ENCODE results near the gene USP15.

USP15 gene

GRCh38 chr12:62221107-62221506 lies 39.1 kb upstream of the USP15 start:
- DNase-seq, result no peak
- no peaks in the 10 kb centered on the region for H3K27me3 ChIP-seq (replicated peaks in 2 of 5; ENCODE audit: control insufficient read depth in 4 of 5, insufficient read depth in 5 of 5, low read length in 4 of 5)
- H3K9me3 ChIP-seq (ENCODE audit: control extremely low read depth in 1 of 5, control insufficient read depth in 4 of 5, insufficient read depth in 2 of 5, low read depth in 1 of 5, low read length in 4 of 5), result no peaks in the 10 kb centered on the region
- no peak overlapping the region for H3K4me3 ChIP-seq (ENCODE audit: control insufficient read depth in 1 of 7, extremely low read depth in 1 of 7, insufficient read depth in 4 of 7, low read depth in 2 of 7, low read length in 6 of 7)
- ChIA-PET POLR2A (no interaction called here), CTCF (interaction anchor here (1.2 kb wide), 1 partner anchor 10 kb away, joined by 3 read pairs; no protein-coding TSS in a partner anchor)
- H3K27ac ChIP-seq (ENCODE audit: insufficient read depth in 1 of 2, low read depth in 1 of 2, low read length in 2 of 2, poor library complexity in 1 of 2, severe bottlenecking in 2 of 2), result no peak overlapping the region
- H3K36me3 ChIP-seq (ENCODE audit: control insufficient read depth in 4 of 4, insufficient read depth in 4 of 4, low read length in 3 of 4), result no peaks in the 10 kb centered on the region
- peaks cover 0 to 3% (median under 1%) of the 10 kb centered on the region in 4 experiments for H3K4me1 ChIP-seq (ENCODE audit: control extremely low read depth in 1 of 4, control insufficient read depth in 4 of 4, insufficient read depth in 4 of 4, low read length in 3 of 4)

GRCh38 chr12:62224601-62225000 lies 35.6 kb upstream of the USP15 start:
- Histone ChIP-seq H3K36me3 (ENCODE audit: control insufficient read depth in 4 of 4, insufficient read depth in 4 of 4, low read length in 3 of 4) (no peaks in the 10 kb centered on the region), H3K4me3 (ENCODE audit: control insufficient read depth in 1 of 7, extremely low read depth in 1 of 7, insufficient read depth in 4 of 7, low read depth in 2 of 7, low read length in 6 of 7) (no peak overlapping the region), H3K4me1 (ENCODE audit: control extremely low read depth in 1 of 4, control insufficient read depth in 4 of 4, insufficient read depth in 4 of 4, low read length in 3 of 4) (no peaks in the 10 kb centered on the region), H3K27me3 (replicated peaks in 2 of 5; ENCODE audit: control insufficient read depth in 4 of 5, insufficient read depth in 5 of 5, low read length in 4 of 5) (no peaks in the 10 kb centered on the region), H3K9me3 (ENCODE audit: control extremely low read depth in 1 of 5, control insufficient read depth in 4 of 5, insufficient read depth in 2 of 5, low read depth in 1 of 5, low read length in 4 of 5) (no peaks in the 10 kb centered on the region), H3K27ac (ENCODE audit: insufficient read depth in 1 of 2, low read depth in 1 of 2, low read length in 2 of 2, poor library complexity in 1 of 2, severe bottlenecking in 2 of 2) (no peak overlapping the region)
- ChIA-PET POLR2A (no interaction called here), CTCF (no interaction called here)
- 40% methylated on average over 1 of the region's 3 CpGs for WGBS (ENCODE audit: insufficient coverage)
- DNase-seq, result no peak

- no CpG with 5 or more reads among the region's 2 CpGs for WGBS (ENCODE audit: insufficient coverage)
- no peaks in the 10 kb centered on the region for H3K4me1 ChIP-seq (ENCODE audit: control extremely low read depth in 1 of 4, control insufficient read depth in 4 of 4, insufficient read depth in 4 of 4, low read length in 3 of 4)
- peaks cover 0 to 4% (median 0%) of the 10 kb centered on the region in 5 experiments for H3K9me3 ChIP-seq (ENCODE audit: control extremely low read depth in 1 of 5, control insufficient read depth in 4 of 5, insufficient read depth in 2 of 5, low read depth in 1 of 5, low read length in 4 of 5)
- no peak overlapping the region for H3K4me3 ChIP-seq (ENCODE audit: control insufficient read depth in 1 of 7, extremely low read depth in 1 of 7, insufficient read depth in 4 of 7, low read depth in 2 of 7, low read length in 6 of 7)
- H3K27me3 ChIP-seq (replicated peaks in 2 of 5; ENCODE audit: control insufficient read depth in 4 of 5, insufficient read depth in 5 of 5, low read length in 4 of 5), result no peaks in the 10 kb centered on the region
- H3K27ac ChIP-seq (ENCODE audit: insufficient read depth in 1 of 2, low read depth in 1 of 2, low read length in 2 of 2, poor library complexity in 1 of 2, severe bottlenecking in 2 of 2), result no peak overlapping the region
- ChIA-PET CTCF (no interaction called here), POLR2A (no interaction called here)
- H3K36me3 ChIP-seq (ENCODE audit: control insufficient read depth in 4 of 4, insufficient read depth in 4 of 4, low read length in 3 of 4), result no peaks in the 10 kb centered on the region
- DNase-seq, result no peak
Observed at GRCh38 chr12:62227091-62227490, 33.1 kb upstream of the USP15 start.

GRCh38 chr12:62230652-62231051 lies 29.6 kb upstream of the USP15 start:
- H3K4me1 ChIP-seq (ENCODE audit: control extremely low read depth in 1 of 4, control insufficient read depth in 4 of 4, insufficient read depth in 4 of 4, low read length in 3 of 4), result no peaks in the 10 kb centered on the region
- peaks cover 0 to 4% (median 0%) of the 10 kb centered on the region in 5 experiments for H3K9me3 ChIP-seq (ENCODE audit: control extremely low read depth in 1 of 5, control insufficient read depth in 4 of 5, insufficient read depth in 2 of 5, low read depth in 1 of 5, low read length in 4 of 5)
- H3K27me3 ChIP-seq (replicated peaks in 2 of 5; ENCODE audit: control insufficient read depth in 4 of 5, insufficient read depth in 5 of 5, low read length in 4 of 5), result no peaks in the 10 kb centered on the region
- 100% methylated on average over 1 of the region's 2 CpGs for WGBS (ENCODE audit: insufficient coverage)
- H3K4me3 ChIP-seq (ENCODE audit: control insufficient read depth in 1 of 7, extremely low read depth in 1 of 7, insufficient read depth in 4 of 7, low read depth in 2 of 7, low read length in 6 of 7), result no peak overlapping the region
- POLR2A ChIA-PET, result no interaction called here
- CTCF ChIA-PET, result no interaction called here
- no peak overlapping the region for H3K27ac ChIP-seq (ENCODE audit: insufficient read depth in 1 of 2, low read depth in 1 of 2, low read length in 2 of 2, poor library complexity in 1 of 2, severe bottlenecking in 2 of 2)
- DNase-seq, result no peak
- H3K36me3 ChIP-seq (ENCODE audit: control insufficient read depth in 4 of 4, insufficient read depth in 4 of 4, low read length in 3 of 4), result no peaks in the 10 kb centered on the region

- H3K9me3 ChIP-seq (ENCODE audit: control extremely low read depth in 1 of 5, control insufficient read depth in 4 of 5, insufficient read depth in 2 of 5, low read depth in 1 of 5, low read length in 4 of 5), result peaks cover 0 to 6% (median 0%) of the 10 kb centered on the region in 5 experiments
- CTCF ChIA-PET, result no interaction called here
- DNase-seq, result no peak
- 83% methylated on average over 1 of the region's 3 CpGs for WGBS (ENCODE audit: insufficient coverage)
- H3K27ac ChIP-seq (ENCODE audit: insufficient read depth in 1 of 2, low read depth in 1 of 2, low read length in 2 of 2, poor library complexity in 1 of 2, severe bottlenecking in 2 of 2), result no peak overlapping the region
- no peaks in the 10 kb centered on the region for H3K36me3 ChIP-seq (ENCODE audit: control insufficient read depth in 4 of 4, insufficient read depth in 4 of 4, low read length in 3 of 4)
- POLR2A ChIA-PET, result no interaction called here
- H3K4me3 ChIP-seq (ENCODE audit: control insufficient read depth in 1 of 7, extremely low read depth in 1 of 7, insufficient read depth in 4 of 7, low read depth in 2 of 7, low read length in 6 of 7), result no peak overlapping the region
- H3K27me3 ChIP-seq (replicated peaks in 2 of 5; ENCODE audit: control insufficient read depth in 4 of 5, insufficient read depth in 5 of 5, low read length in 4 of 5), result no peaks in the 10 kb centered on the region
- H3K4me1 ChIP-seq (ENCODE audit: control extremely low read depth in 1 of 4, control insufficient read depth in 4 of 4, insufficient read depth in 4 of 4, low read length in 3 of 4), result no peaks in the 10 kb centered on the region
Observed at GRCh38 chr12:62232143-62232729, 28.0 kb upstream of the USP15 start.

GRCh38 chr12:62233805-62234204 lies 26.4 kb upstream of the USP15 start:
- POLR2A ChIA-PET, result interaction anchor here (0.6 kb wide), 1 partner anchor 18 kb away, joined by 3 read pairs; no protein-coding TSS in a partner anchor
- Histone ChIP-seq H3K27ac (ENCODE audit: insufficient read depth in 1 of 2, low read depth in 1 of 2, low read length in 2 of 2, poor library complexity in 1 of 2, severe bottlenecking in 2 of 2) (no peak overlapping the region), H3K4me3 (ENCODE audit: control insufficient read depth in 1 of 7, extremely low read depth in 1 of 7, insufficient read depth in 4 of 7, low read depth in 2 of 7, low read length in 6 of 7) (no peak overlapping the region), H3K9me3 (ENCODE audit: control extremely low read depth in 1 of 5, control insufficient read depth in 4 of 5, insufficient read depth in 2 of 5, low read depth in 1 of 5, low read length in 4 of 5) (peaks cover 0 to 9% (median 0%) of the 10 kb centered on the region in 5 experiments), H3K4me1 (ENCODE audit: control extremely low read depth in 1 of 4, control insufficient read depth in 4 of 4, insufficient read depth in 4 of 4, low read length in 3 of 4) (no peaks in the 10 kb centered on the region), H3K36me3 (ENCODE audit: control insufficient read depth in 4 of 4, insufficient read depth in 4 of 4, low read length in 3 of 4) (no peaks in the 10 kb centered on the region), H3K27me3 (replicated peaks in 2 of 5; ENCODE audit: control insufficient read depth in 4 of 5, insufficient read depth in 5 of 5, low read length in 4 of 5) (no peaks in the 10 kb centered on the region)
- CTCF ChIA-PET, result no interaction called here
- WGBS (ENCODE audit: insufficient coverage), result 95% methylated on average over 2 of the region's 2 CpGs
- DNase-seq, result no peak

GRCh38 chr12:62239571-62239970 lies 20.6 kb upstream of the USP15 start:
- H3K4me1 ChIP-seq (ENCODE audit: control extremely low read depth in 1 of 4, control insufficient read depth in 4 of 4, insufficient read depth in 4 of 4, low read length in 3 of 4), result no peaks in the 10 kb centered on the region
- CTCF ChIA-PET, result no interaction called here
- no peak for DNase-seq
- WGBS (ENCODE audit: insufficient coverage), result no CpG with 5 or more reads among the region's 2 CpGs
- POLR2A ChIA-PET, result no interaction called here
- no peaks in the 10 kb centered on the region for H3K27me3 ChIP-seq (replicated peaks in 2 of 5; ENCODE audit: control insufficient read depth in 4 of 5, insufficient read depth in 5 of 5, low read length in 4 of 5)
- no peak overlapping the region for H3K27ac ChIP-seq (ENCODE audit: insufficient read depth in 1 of 2, low read depth in 1 of 2, low read length in 2 of 2, poor library complexity in 1 of 2, severe bottlenecking in 2 of 2)
- no peak overlapping the region for H3K4me3 ChIP-seq (ENCODE audit: control insufficient read depth in 1 of 7, extremely low read depth in 1 of 7, insufficient read depth in 4 of 7, low read depth in 2 of 7, low read length in 6 of 7)
- H3K36me3 ChIP-seq (ENCODE audit: control insufficient read depth in 4 of 4, insufficient read depth in 4 of 4, low read length in 3 of 4), result no peaks in the 10 kb centered on the region
- peaks cover 0 to 6% (median 0%) of the 10 kb centered on the region in 5 experiments for H3K9me3 ChIP-seq (ENCODE audit: control extremely low read depth in 1 of 5, control insufficient read depth in 4 of 5, insufficient read depth in 2 of 5, low read depth in 1 of 5, low read length in 4 of 5)
